ENCODE data around the gene HTT. TPM values are rescaled to one million over a fixed set of nuclear protein-coding genes. Genes with fewer than 3 reads are reported as not detected.
A peak's percentile ranks its signal among the peaks of the same experiment; 100 is the strongest.

Gene HTT
- total RNA-seq, 1 experiment from 2014 or later, result 17.2 TPM

- in situ Hi-C loops (cut with HindIII; ENCODE audit: low pct_unique_long_range_greater_than_20kb, low sequenced_read_pairs), result no loop called here
- no peak for DNase-seq (ENCODE audit: low read depth, low spot score)
These were observed 195.6 kb downstream of the HTT start for GRCh38 chr4:3269991-3270611.

- in situ Hi-C loops (cut with HindIII; ENCODE audit: low pct_unique_long_range_greater_than_20kb, low sequenced_read_pairs), result no loop called here
- DNase-seq (ENCODE audit: low read depth, low spot score), result no peak
These were observed 196.7 kb downstream of the HTT start for GRCh38 chr4:3271131-3271530.

GRCh38 chr4:3276986-3277385, 202.5 kb downstream of the HTT start:
- in situ Hi-C loops (cut with HindIII; ENCODE audit: low pct_unique_long_range_greater_than_20kb, low sequenced_read_pairs), result no loop called here
- DNase-seq (ENCODE audit: low read depth, low spot score), result no peak

- DNase-seq (ENCODE audit: low read depth, low spot score), result no peak
- in situ Hi-C loops (cut with HindIII; ENCODE audit: low pct_unique_long_range_greater_than_20kb, low sequenced_read_pairs), result no loop called here
These were observed 206.0 kb downstream of the HTT start for GRCh38 chr4:3280466-3280865.

GRCh38 chr4:3283483-3283882, 209.0 kb downstream of the HTT start:
- no peak for DNase-seq (ENCODE audit: low read depth, low spot score)
- in situ Hi-C loops (cut with HindIII; ENCODE audit: low pct_unique_long_range_greater_than_20kb, low sequenced_read_pairs), result no loop called here

- in situ Hi-C loops (cut with HindIII; ENCODE audit: low pct_unique_long_range_greater_than_20kb, low sequenced_read_pairs), result no loop called here
- DNase-seq (ENCODE audit: low read depth, low spot score), result no peak
These were observed 209.4 kb downstream of the HTT start for GRCh38 chr4:3283916-3284315.

GRCh38 chr4:3284734-3285557, 210.5 kb downstream of the HTT start:
- no peak for DNase-seq (ENCODE audit: low read depth, low spot score)
- in situ Hi-C loops (cut with HindIII; ENCODE audit: low pct_unique_long_range_greater_than_20kb, low sequenced_read_pairs), result no loop called here

- DNase-seq (ENCODE audit: low read depth, low spot score), result no peak
- in situ Hi-C loops (cut with HindIII; ENCODE audit: low pct_unique_long_range_greater_than_20kb, low sequenced_read_pairs), result no loop called here
These were observed 211.3 kb downstream of the HTT start for GRCh38 chr4:3285558-3286334.

GRCh38 chr4:3286335-3287175, 212.1 kb downstream of the HTT start:
- in situ Hi-C loops (cut with HindIII; ENCODE audit: low pct_unique_long_range_greater_than_20kb, low sequenced_read_pairs), result no loop called here
- DNase-seq (ENCODE audit: low read depth, low spot score), result no peak

GRCh38 chr4:3287271-3287971, 212.9 kb downstream of the HTT start:
- DNase-seq (ENCODE audit: low read depth, low spot score), result no peak
- in situ Hi-C loops (cut with HindIII; ENCODE audit: low pct_unique_long_range_greater_than_20kb, low sequenced_read_pairs), result no loop called here

- no peak for DNase-seq (ENCODE audit: low read depth, low spot score)
- in situ Hi-C loops (cut with HindIII; ENCODE audit: low pct_unique_long_range_greater_than_20kb, low sequenced_read_pairs), result no loop called here
These were observed 213.6 kb downstream of the HTT start for GRCh38 chr4:3287972-3288570.

- no peak for DNase-seq (ENCODE audit: low read depth, low spot score)
- in situ Hi-C loops (cut with HindIII; ENCODE audit: low pct_unique_long_range_greater_than_20kb, low sequenced_read_pairs), result no loop called here
These were observed 214.2 kb downstream of the HTT start for GRCh38 chr4:3288571-3289094.

- in situ Hi-C loops (cut with HindIII; ENCODE audit: low pct_unique_long_range_greater_than_20kb, low sequenced_read_pairs), result no loop called here
- no peak for DNase-seq (ENCODE audit: low read depth, low spot score)
These were observed 216.0 kb downstream of the HTT start for GRCh38 chr4:3290476-3290875.

- in situ Hi-C loops (cut with HindIII; ENCODE audit: low pct_unique_long_range_greater_than_20kb, low sequenced_read_pairs), result no loop called here
- DNase-seq (ENCODE audit: low read depth, low spot score), result no peak
These were observed 216.4 kb downstream of the HTT start for GRCh38 chr4:3290889-3291321.

GRCh38 chr4:3291411-3291968, 217.0 kb downstream of the HTT start:
- in situ Hi-C loops (cut with HindIII; ENCODE audit: low pct_unique_long_range_greater_than_20kb, low sequenced_read_pairs), result no loop called here
- DNase-seq (ENCODE audit: low read depth, low spot score), result no peak

GRCh38 chr4:3291969-3292570, 217.6 kb downstream of the HTT start:
- in situ Hi-C loops (cut with HindIII; ENCODE audit: low pct_unique_long_range_greater_than_20kb, low sequenced_read_pairs), result no loop called here
- peak; percentile 47 for DNase-seq (ENCODE audit: low read depth, low spot score)
